Skeletal muscle satellite cell (primary cell): Measurements from ENCODE around the gene CRYBB3.
"Not testable (repeated sequence)": the region's sequence is repeated elsewhere in the genome, so short reads cannot be mapped to it uniquely, and the experiment has no call there.

Experiments used
- H3K27me3 ChIP-seq: 2 replicates; pipeline ENCODE4 v1.7.0; 2013; ENCODE audit warnings: low read length; ENCODE audit not compliant: control insufficient read depth, insufficient read depth
- H3K36me3 ChIP-seq: 2 replicates; pipeline ENCODE4 v1.7.0; 2013; ENCODE audit warnings: mild to moderate bottlenecking, control low read depth, low read length; ENCODE audit not compliant: insufficient read depth
- H3K4me1 ChIP-seq: 2 replicates; pipeline ENCODE4 v1.7.0; 2013; ENCODE audit warnings: low read length; ENCODE audit not compliant: control insufficient read depth, insufficient read depth
- H3K4me2 ChIP-seq: 2 replicates; pipeline ENCODE4 v1.7.0; 2013; ENCODE audit warnings: mild to moderate bottlenecking, low read length
- H3K4me3 ChIP-seq: 2 replicates; pipeline ENCODE4 v1.7.0; 2013; ENCODE audit warnings: low read length
- H3K9ac ChIP-seq: 2 replicates; pipeline ENCODE4 v1.7.0; 2013; ENCODE audit warnings: mild to moderate bottlenecking, low read depth, low read length, moderate library complexity
- H3K9me3 ChIP-seq: replicated peaks from 2 replicates; pipeline ENCODE4 v1.7.0; 2013; ENCODE audit warnings: mild to moderate bottlenecking, control low read depth, low read length

CRYBB3 gene

DNA sequence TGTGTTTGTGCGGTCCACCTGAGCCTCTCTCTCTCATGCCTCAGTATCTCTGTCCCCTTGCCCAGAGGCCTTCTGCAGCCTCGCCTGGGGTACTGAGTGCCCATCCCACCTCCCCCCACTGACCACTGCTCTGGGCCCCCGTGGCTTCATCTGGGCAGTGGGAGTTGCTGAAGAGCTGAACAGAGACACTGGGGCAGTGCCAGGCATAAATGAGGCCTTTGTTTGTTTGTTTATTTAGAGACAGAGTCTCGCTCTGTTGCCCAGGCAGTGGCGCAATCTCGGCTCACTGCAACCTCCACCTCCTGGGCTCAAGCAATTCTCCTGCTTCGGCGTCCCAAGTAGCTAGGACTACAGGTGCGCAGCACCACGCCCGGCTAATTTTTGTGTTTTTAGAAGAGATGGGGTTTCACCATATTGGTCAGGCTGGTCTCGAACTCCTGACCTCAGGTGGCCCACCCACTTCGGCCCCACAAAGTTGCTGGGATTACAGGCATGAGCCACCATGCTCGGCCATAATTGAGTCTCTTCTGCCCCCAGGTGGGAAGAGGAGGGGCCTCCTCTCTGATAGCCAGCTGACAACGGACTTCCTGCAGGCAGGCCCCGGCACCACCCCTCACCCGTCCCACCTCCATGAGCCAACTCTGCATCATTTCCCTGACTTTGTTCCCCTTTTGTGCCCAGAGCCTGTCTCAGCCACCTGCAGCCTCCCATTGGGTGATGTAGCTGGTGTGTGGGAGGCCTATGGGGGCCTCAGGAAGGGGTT, 9.3 kb downstream of the CRYBB3 start:
- Histone ChIP-seq H3K27me3 (no peaks in the 10 kb centered on the region), H3K9me3 (no peaks in the 10 kb centered on the region), H3K9ac (no peak overlapping the region), H3K36me3 (no peaks in the 10 kb centered on the region), H3K4me3 (no peak overlapping the region), H3K4me2 (no peak overlapping the region), H3K4me1 (no peaks in the 10 kb centered on the region)

DNA sequence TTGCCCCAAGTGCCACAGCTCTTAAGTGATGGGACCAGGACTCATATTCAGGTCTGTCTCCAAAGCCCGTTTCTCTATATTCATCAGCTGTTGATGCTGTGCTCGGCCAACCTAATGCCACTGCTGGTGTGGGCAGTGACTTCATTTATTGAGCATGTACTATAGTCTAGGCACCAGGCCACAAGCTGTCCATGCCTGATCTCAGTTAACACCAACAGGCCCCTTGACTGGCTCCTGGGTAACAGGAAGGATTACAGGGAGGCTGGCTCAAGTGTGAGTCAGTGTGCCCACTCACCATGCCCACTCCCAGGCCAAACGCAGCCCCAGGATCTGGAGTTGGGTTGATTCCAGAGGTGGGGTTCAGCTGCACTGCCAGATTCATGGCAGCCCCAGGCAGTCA, 11.1 kb downstream of the CRYBB3 start:
- Histone ChIP-seq H3K4me1 (no peaks in the 10 kb centered on the region), H3K4me3 (no peak overlapping the region), H3K36me3 (no peaks in the 10 kb centered on the region), H3K27me3 (no peaks in the 10 kb centered on the region), H3K9me3 (no peaks in the 10 kb centered on the region), H3K9ac (no peak overlapping the region), H3K4me2 (no peak overlapping the region)

DNA sequence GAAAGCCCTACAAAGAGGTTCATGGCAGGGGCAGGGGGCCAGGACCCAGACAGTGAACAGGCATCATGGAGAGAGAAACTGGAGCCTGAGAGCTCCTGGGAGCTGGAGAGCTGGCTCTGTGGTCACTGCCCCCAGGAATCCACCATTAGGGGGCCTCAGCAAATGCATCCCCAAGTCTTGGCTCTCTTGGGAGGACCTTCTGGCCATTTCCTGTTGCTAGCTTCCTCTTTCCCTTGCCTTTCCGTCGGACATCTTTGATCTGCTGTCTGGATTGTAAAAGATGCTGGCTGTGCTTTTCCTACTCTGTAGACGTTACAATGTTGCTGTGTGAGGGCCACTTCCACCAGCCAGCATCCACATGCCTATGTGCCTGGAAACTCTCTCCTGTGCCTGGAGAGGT, 12.7 kb downstream of the CRYBB3 start:
- H3K4me3 ChIP-seq: no peak overlapping the region
- no peaks in the 10 kb centered on the region for H3K4me1 ChIP-seq
- H3K36me3 ChIP-seq: no peaks in the 10 kb centered on the region
- H3K4me2 ChIP-seq: no peak overlapping the region
- no peak overlapping the region for H3K9ac ChIP-seq
- no peaks in the 10 kb centered on the region for H3K9me3 ChIP-seq
- H3K27me3 ChIP-seq: peaks cover 4% of the 10 kb centered on the region

DNA sequence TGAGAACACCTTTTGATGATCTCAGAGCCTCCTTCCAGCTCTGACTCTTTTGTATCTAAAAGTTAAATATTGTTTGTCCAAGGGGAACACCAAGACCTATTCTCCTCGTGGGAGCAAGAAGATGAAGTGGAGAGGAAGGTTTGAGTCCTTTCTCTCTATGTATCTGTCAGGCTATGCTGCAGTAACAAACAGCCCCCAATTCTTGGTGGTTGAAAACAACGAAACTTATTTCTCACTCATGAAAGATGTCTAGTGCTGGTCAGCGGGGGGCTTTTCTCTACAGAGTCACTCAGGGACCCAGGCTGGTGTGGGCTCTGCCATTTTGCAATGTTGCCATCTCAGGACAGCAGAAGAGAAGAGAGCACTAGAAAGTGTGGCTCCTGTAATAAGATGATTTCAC, 13.6 kb downstream of the CRYBB3 start:
- Histone ChIP-seq H3K4me3 (no peak overlapping the region), H3K9me3 (no peaks in the 10 kb centered on the region)

DNA sequence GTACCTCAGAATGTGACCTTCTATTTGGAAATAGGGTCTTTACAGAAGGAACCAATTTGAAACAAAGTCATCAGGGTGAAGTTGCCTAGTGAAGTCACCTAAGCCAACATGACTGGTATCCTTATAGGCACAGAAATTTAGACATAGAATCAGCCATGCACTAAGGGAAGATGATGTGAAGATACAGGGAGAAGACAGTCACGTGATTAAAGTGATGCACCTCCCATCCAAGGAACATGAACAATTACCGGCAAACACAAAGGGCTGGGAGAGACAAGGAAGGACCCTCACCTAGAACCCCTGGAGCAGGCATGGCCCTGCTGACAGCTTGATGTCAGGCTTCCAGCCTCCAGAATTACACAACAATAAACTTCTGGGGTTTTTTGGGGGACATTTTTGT, 16.6 kb downstream of the CRYBB3 start:
- no peak overlapping the region for H3K4me3 ChIP-seq
- H3K9ac ChIP-seq: no peak overlapping the region
- no peak overlapping the region for H3K4me2 ChIP-seq
- no peaks in the 10 kb centered on the region for H3K36me3 ChIP-seq
- no peaks in the 10 kb centered on the region for H3K4me1 ChIP-seq
- H3K9me3 ChIP-seq: no peaks in the 10 kb centered on the region
- H3K27me3 ChIP-seq: peaks cover 10% of the 10 kb centered on the region

More for the DNA sequence above, 13.6 kb downstream of the CRYBB3 start:
- Histone ChIP-seq H3K4me1 (no peaks in the 10 kb centered on the region), H3K4me2 (no peak overlapping the region), H3K9ac (no peak overlapping the region), H3K36me3 (no peaks in the 10 kb centered on the region), H3K27me3 (peaks cover 4% of the 10 kb centered on the region)

DNA sequence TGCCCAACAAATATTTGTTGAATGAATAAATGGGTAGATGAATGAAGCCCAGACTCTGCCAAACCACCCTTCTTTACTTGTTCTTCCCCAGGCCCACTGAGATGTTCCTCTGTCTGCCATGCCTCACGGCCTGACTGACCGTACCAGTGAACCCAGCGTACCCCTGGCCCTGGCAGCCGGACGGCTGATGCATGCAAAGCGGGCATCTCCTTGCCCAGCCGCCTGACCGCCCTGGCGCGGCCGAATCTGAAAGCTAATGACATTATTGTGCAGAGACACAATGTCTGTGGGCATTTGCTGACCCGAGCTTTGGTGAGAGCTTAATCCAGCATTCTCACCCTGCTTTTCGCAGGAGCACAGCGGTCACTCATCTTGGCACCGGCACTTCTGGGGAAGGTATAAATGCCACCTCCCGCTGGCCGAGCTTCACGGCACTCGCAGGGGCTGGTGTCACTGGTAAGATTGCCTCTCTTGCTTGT, 19.6 kb downstream of the CRYBB3 start, which contains the start of gene CRYBB2:
CRYBB2 (plus strand) TSS at position 429 of the 479 bp plus-strand sequence. CDS start 1,791 bp downstream, outside the sequence.
- H3K4me1 ChIP-seq: no peaks in the 10 kb centered on the region
- no peaks in the 10 kb centered on the region for H3K36me3 ChIP-seq
- peaks cover 19% of the 10 kb centered on the region for H3K27me3 ChIP-seq
- H3K4me2 ChIP-seq: no peak within 1 kb of the TSS
- H3K9ac ChIP-seq: no peak within 1 kb of the TSS
- no peak within 1 kb of the TSS for H3K4me3 ChIP-seq
- no peaks in the 10 kb centered on the region for H3K9me3 ChIP-seq

DNA sequence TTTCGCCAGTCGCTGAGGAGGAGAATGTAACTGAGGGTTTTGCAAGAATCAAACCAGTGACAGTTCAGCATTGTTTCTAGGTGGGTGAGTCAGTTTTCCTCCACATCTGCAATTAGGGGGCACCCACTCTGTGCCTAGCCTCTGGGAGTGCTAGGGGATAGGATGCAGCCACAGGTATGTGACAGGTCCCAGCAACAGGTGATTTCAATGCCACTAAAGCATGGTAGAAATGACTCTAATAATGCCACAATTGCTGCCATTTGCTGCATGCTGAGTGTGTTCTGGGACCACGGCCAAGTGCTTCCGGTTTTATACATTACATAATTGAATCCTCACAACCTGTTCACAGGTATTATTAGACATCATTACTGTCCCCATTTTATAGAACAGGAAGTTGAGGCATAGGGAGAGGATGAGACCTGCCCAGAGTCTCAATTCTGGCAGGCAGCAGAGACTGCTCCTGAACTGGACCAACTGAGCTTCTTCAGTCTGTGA, 20.3 kb downstream of the CRYBB3 start:
- Histone ChIP-seq H3K4me1 (no peaks in the 10 kb centered on the region), H3K36me3 (no peaks in the 10 kb centered on the region), H3K9ac (no peak overlapping the region), H3K4me2 (no peak overlapping the region), H3K4me3 (no peak overlapping the region), H3K9me3 (no peaks in the 10 kb centered on the region), H3K27me3 (peaks cover 25% of the 10 kb centered on the region)

DNA sequence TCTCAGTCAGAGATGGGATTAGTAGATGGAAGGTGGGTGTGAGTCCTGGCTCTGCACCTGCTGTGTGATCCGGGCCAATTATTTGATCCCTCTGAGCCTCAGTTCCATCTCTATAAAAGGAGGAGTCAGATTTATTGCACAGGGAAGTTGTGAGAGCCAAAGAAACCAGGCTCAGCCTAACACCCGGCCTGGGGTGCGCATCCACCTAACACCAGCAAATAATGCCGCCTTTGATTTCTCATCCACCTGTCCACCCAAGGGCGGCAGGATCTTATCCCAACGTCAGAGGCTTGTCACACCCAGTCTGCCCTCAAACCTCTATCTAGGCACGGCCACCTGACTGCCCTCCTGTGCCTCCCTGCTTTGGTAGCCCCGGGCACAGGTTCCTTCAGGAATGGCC, 22.1 kb downstream of the CRYBB3 start:
- H3K4me1 ChIP-seq: no peaks in the 10 kb centered on the region
- H3K9me3 ChIP-seq: no peaks in the 10 kb centered on the region
- H3K9ac ChIP-seq: no peak overlapping the region

DNA sequence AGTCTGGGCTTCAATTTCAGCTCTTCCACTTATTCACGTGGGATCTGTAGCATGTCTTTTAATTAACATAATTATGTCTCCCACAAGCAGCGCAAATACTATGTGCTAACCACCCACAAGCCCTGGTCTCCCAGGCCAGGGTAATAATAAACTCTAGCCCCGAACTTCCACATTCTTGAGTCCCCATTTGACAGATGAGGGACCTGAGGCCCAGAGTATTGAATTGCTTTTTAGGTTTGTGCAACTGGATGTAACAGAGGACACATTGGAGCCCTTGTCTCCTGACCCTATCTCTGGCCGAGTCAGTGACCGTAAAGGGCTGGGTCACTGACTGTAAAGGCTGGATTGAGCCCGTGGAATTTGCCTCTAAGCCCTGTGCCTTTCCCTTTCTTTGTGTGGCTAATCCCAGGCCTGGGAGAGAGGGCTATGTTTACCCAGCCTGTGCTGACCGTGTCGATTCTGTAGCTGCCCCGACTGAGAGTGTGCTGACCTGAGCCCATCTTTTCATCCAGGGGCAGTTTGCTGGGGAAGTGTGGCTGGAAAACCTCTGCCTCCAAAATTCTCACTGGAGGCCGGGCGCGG, 23.7 kb downstream of the CRYBB3 start:
- Histone ChIP-seq H3K9me3 (no peaks in the 10 kb centered on the region), H3K27me3 (peaks cover 32% of the 10 kb centered on the region), H3K9ac (no peak overlapping the region), H3K4me2 (no peak overlapping the region), H3K36me3 (no peaks in the 10 kb centered on the region), H3K4me3 (no peak overlapping the region), H3K4me1 (no peaks in the 10 kb centered on the region)

More for the DNA sequence above, 22.1 kb downstream of the CRYBB3 start:
- H3K4me3 ChIP-seq: no peak overlapping the region
- peaks cover 32% of the 10 kb centered on the region for H3K27me3 ChIP-seq
- no peaks in the 10 kb centered on the region for H3K36me3 ChIP-seq
- H3K4me2 ChIP-seq: no peak overlapping the region

DNA sequence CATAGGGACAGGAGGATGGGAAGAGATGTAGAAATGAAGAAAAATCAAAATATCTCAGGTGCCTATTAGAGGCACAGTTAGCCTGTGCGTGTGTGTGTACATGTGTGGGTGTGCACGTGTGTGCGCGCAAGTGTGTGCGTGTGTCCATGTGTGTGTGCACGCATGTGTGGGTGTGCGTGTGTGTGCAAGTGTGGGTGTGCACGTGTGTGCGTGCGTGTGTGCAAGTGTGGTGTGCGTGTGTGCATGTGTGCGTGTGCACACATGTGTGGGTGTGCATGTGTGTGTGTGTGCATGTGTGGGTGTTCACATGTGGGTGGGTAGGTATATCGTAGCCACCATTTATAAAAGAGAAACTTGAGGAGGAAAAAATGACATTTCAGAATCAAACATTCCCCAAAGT, 29.2 kb downstream of the CRYBB3 start:
- no peak overlapping the region for H3K4me2 ChIP-seq
- H3K27me3 ChIP-seq: peaks cover 23% of the 10 kb centered on the region
- H3K4me3 ChIP-seq: no peak overlapping the region

DNA sequence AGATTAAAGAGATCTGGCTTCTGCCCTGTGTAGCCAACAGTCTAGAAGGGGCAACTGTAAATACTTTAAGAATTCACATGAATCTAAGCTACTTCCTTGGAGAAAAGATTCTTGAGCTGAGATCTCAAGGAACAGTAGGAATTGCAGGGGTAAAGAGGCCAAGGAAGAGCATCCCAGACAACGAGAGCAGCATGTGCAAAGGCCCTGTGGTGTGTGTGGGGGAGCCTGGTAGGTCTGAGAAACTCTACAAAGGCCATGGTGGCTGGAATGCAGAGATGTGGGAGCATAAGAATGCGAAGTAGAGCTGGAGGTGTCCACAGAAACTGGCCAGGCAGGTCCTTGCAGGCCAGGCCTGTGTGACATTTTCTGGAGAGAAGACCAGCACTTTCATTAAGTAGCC, 31.1 kb downstream of the CRYBB3 start:
- not testable (repeated sequence) for H3K4me2 ChIP-seq, H3K36me3 ChIP-seq, H3K9ac ChIP-seq, H3K27me3 ChIP-seq, H3K4me1 ChIP-seq, H3K4me3 ChIP-seq, H3K9me3 ChIP-seq

More for the DNA sequence above, 29.2 kb downstream of the CRYBB3 start:
- no peaks in the 10 kb centered on the region for H3K36me3 ChIP-seq
- H3K9me3 ChIP-seq: no peaks in the 10 kb centered on the region
- H3K4me1 ChIP-seq: no peaks in the 10 kb centered on the region
- no peak overlapping the region for H3K9ac ChIP-seq
